Activated CD4-positive, alpha-beta T cell treated with anti-CD3 and anti-CD28 coated beads, Interleukin-2, amount 50 U/mL, for 24 hours (primary cell): ENCODE results near the gene PRDX5.

Experiments
- DNase-seq, 2 donors: peaks; one replicate each; pipeline ENCODE4 v3.0.0-alpha.2; 2020; ENCODE audit warnings: low read depth in 1 of 2, low spot score in 1 of 2

PRDX5 gene

DNA sequence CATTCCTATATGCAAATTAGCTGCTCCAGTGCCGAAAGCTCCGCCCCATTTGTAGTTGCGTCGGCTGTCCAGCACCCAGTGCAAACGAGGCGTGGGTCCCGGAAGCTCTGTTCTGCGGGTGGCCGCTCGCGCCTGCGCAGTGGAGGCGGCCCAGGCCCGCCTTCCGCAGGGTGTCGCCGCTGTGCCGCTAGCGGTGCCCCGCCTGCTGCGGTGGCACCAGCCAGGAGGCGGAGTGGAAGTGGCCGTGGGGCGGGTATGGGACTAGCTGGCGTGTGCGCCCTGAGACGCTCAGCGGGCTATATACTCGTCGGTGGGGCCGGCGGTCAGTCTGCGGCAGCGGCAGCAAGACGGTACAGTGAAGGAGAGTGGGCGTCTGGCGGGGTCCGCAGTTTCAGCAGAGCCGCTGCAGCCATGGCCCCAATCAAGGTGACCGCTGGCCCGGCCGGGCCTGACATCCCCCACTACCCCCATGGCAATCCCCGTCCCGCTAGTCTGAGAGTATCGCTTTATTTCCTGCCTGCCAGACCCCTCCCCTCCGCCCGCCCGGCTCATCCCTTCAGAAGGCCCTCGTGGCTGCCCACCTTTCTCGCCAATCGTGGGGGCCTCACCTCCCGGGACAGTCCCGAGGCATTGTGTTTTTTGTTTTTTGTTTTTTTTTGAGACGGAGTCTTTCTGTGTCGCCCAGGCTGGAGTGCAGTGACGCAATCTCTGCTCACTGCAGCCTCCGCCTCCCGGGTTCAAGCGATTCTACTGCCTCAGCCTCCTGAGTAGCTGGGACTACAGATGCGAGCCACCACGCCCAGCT lies at the start of gene PRDX5:
Gene PRDX5, plus strand, starts transcription at position 161 of the 805 bp plus-strand sequence. Its CDS starts 95 bp downstream, at position 256.
- DNase-seq: peak; percentile 91

DNA sequence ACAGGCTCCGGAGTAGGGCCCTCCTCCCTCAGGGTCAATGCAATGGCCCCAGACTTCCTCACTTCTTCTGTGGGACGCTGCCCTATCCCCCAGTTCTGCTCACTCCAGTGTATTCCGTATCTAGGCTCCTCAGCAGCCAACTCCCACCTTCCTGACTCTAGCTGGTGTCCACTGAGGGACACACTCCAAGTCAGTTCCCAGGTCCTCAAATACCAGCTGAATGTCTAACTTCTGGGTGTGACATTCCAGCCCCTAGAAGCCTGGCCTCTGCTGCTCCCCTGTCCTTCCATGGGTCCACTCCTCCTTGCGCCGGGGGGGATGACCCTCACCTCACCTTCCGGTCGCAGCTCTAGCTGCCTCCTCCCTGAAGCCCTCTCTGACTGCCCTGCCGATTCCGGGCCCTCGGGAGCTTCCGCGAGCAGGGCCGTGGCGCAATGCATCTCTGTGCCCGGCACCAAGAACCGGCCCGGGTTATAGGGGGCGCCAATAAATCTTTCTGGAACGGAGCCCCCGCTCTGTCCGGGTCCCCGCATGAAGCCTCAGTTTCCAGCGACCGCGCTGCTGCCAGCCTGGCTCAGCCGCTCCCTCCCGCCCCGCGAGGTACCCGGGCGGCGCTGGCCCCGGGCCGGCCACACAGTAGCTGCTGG lies 48.9 kb upstream of the PRDX5 start:
- DNase-seq: peak in 1 of 2 donors; percentile 35

DNA sequence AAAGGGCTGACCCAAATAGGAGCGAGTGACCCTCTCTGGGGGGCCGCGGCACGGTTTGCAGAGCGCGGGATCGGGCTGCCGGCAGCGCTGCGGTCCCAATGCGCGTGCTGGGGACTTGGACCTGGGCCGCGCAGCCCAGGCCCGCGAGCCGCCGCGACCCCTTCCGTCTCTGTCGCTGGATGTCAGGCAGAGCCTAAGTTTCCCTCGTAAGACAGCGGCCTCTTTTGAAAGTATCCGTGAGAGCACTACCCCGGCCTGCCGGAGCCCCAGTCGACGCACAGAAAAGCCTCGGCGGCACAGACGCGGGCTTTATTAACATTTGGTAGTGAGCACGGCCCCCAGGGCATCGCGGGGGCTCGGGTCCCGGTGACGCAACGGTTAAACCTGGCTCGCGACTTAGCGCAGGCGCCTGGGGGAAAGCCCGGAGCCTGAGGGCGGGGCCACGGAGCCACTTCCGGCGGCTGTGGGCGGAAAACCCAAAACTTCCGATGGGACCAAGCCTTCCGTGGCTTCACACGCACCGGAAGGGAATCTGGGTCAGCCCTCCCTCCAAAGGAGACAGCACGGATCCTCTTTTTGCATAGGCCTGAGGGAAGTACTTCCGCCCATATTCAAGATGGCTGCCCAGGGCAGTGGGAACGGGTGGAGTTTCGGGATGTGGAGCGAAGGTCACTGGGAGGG lies 48.2 kb upstream of the PRDX5 start:
- peak; percentile 97 to 99 for DNase-seq

DNA sequence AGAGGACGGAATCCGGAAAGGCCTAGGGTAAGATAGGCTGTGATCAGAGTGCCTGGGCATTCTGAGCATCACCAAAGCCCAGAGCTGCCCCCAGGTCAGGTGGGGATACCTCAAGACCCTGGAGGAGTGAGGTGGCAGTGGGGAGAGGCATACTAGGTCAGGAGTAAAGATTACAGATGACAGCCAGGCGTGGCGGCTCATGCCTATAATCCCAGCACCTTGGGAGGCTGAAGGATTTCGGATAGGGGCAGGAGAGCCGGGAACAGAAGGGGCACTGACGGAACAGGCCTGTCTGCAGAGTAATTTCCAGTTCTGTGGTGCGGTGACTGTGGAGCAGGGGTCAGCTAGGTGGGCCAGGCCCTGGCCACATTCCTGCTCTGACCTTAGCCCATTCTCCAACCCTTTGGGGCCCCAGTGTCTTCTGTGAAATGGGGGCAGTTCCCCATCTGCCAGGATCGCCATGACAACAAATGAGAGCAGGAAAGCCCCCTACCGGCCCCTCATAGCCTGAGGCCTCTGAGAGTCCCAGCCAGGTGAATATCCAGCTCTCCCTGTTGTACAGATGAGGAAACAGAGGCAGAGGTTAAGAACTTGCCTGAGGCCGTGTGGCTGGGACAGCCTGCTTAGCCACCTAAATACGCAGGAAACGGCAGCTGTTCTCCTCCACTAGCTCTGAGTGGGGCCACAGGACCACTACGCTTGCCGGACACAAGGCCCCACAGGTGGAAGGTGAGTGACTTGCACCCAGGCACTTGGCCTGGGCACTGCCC lies 42.7 kb upstream of the PRDX5 start:
- DNase-seq: no peak

DNA sequence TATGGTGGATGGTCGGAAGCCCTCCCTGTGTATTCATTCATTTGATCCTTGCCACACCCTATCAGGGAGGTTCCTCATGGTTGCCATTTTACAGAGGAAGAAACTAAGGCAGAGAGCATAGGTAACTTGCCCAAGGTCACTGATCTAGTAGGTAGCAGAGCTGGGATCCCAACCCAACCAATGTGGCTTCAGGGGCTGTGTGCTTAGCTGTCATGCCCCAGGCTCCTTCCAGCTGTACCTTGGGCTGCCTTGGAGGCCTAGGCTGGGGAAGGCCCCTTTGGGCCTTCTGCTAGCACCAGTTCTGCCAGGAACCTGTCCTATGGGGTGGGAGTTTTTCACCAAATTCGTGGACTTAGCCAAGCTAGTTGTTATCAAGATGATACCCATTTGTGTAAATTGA lies 42.1 kb upstream of the PRDX5 start:
- DNase-seq: no peak

DNA sequence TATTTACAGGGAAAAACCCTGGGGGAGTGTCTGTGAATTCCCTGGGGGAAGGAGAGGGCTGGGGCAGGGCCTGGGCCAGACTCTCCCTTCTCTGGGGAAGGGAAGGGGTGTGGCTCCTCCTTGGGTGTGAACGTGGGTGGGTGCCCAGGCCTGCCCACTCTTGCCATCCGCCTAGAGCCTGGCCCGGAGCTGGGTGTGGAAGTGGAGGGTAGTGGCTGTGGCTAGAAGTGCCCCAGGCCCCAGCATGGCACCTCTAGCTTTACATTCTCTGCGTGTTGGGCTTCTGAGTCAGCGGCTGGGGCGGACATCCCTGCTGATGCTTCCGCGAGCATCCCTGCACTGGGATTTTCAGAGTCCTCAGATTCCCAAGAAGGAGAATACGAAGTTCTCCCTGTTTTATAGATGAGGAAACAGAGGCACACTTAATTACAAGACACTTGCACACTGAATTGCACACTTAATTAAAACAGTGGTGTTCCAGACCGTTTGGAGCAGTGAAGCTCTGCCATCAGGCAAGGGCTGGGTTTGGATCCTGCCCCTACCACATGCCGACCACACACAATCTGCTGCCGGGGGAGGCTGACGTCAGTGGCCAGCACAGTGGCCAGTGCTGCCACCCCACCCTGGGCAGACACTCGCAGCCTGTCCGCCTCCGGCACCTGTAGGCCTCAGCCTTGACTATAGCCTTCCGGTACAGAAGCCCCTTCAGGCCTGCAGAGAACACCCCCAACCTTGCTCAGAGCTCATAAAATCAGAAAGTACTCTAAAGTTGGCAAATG lies 41.1 kb upstream of the PRDX5 start:
- DNase-seq: no peak

DNA sequence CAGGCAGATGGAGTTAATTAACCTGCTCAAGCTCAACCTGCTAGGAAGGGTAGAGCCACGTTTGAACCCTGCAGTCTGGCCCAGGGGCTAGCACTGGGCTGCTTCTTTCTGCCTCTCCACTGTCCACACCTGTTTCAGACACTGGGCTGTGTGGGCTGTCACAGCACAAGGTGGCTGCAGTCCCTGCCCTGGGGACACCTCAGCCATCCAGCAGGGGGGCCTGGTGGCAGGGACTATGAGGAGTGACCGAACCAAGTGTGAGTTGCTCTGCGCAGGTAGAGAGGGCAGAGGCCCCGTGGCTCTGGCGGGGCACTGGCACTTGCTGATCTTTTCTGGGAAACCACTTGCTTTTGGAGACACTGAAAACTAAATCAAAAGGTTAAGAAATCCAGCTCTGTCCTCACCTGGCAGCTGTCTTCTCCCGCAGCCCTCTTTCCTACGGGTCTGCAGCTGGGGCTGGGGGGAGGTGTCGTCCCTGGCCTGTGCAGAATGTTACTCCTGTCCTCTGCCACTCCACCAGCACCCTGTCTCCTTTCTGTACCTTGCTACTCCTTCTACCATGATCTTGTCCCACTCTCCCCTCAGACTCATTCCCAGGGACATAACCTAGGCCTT lies 39.2 kb upstream of the PRDX5 start:
- no peak for DNase-seq

DNA sequence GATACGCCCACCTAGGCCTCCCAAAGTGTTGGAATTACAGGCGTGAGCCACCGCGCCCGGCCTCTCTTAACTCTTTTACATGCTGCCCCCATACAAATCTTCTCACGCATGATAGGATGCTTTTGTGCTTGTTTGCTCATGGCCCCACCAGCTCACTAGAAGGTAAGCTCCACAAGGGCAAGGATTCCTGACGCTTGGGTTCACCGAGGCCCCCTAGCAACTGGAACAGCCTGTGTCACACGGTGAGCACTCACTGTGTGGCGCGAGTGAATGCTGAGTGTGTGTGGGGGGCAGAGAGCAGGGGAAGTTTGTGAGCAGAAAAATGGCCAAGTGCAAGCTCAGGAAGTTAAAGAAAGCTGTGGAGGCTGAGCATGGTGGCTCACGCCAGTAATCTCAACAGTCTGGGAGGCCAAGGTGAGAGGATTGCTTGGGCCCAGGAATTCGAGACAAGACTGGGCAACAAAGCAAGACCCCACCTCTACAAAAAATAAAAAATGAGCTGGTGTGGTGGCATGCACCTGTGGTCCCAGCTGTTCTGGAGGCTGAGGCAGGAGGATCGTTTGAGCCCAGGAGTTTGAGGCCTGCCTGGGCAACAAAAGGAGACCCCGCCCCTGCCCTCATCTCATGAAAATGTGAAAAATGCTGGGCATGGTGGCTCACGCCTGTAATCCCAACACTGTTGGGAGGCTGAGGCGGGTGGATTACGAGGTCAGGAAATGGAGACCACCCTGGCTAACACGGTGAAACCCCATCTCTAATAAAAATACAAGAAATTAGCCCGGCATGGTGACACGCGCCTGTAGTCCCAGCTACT lies 35.8 kb upstream of the PRDX5 start:
- no peak for DNase-seq

DNA sequence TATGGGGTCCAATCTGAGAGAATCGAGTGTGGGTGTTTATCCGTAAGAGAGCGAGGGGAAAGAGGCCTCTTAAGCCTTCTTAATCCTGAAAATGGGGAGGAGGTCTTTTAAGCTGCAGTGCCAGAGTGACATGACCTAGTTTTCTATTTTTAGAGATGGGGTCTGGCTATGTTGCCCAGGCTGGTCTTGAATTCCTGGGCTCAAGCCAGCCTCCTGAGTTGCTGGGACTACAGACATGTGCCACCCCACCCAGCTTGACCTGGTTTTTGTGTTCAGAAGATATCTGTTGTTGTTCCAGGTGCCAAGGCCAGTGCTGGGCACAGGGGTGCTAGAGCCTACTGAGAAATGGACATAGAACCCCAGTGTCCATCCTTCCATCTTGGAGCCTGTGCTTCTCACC lies 34.8 kb upstream of the PRDX5 start:
- DNase-seq: no peak

DNA sequence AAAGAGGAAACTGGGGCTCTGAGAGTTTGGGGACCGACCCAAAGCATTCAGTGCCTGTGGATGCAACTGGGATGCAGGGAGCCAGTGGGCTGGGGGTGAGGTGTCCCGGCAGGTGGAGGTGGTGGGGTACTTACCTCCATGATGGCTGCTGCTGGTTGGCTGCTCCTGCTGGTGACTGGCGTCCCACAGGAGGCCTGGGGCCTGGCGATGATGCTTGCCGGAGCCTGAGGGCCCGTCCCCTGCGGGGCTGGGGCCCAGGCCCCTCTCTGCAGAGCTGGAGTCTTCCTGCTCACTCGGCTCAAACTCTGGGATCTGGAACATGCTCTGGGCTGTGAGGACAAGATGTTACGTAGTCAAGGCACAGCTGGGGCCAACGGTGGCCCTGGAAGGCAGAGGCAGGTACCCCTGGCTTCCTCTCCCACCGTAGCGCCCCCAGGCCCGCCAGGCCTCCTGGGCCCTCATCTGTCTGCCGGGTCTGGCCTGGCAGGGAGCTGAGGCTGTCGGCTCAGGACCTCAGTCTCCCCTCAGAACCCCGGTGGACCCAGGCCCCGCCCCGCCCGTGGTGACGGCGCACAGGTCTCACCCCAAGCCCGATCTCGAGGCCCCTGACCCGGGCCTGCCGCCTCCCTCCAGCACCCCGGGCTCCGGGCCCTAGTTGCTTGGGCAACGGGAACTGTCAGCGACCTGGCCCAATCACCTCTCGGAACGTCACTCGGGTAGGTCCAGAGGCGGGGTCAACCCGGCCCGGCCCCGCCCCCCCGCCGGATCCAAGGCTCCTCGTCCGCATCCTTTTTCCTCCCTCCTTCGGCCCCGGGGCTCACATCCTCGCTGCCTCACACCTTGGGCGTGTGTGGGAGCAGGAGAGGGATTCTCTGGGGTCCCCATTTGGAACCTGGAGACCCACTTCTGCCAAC lies 33.6 kb upstream of the PRDX5 start, which contains the start of gene BAD:
Gene BAD, minus strand, starts transcription at position 618 of the 914 bp plus-strand sequence. Its CDS starts 297 bp downstream, at position 321.
- peak; percentile 81 to 90 for DNase-seq

DNA sequence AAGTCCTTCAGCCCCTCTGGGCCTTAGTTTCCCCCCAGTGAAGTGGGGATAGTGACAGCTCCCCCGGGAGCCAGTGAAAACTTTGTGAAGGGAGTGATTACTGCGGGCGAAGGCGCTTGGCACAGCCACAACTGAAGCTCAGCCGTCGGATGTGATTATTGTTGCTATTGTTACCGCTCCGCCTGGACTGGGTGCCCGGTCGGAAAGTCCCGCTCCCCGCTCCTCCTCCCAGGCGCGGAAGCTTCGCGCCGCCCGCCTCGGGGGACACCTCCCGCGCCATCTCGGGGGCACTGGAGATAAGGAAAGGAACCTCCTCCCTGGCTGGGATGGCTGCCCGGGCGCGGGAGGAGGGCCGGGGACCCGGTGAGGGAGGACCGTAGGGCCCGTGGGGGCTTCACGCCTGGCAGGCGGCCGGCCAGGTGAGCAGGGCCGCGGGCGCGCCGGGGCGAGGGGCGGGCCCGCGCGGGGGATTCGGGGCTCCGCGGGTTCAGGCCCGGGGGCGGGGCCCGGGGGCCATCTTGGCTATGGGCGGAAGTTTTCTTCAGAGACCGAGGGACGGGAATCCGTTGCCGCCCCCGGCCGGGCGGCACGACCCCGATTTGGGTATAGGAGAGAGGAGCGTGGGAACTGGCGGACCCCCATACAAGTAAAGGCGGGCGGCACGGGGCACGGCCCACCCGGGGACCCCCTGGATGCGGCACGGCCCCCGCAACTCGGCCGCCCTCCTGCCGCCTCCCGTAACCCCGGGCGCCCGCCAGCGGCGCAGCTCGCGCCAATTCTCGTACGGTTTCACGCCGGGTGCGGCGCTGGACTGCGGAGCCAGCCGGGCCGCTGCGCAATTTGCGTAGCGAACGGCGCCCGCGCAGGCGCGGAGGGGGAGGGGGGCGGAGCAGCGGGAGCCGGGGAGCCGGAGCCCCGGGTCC lies 32.7 kb upstream of the PRDX5 start, which contains the start of gene GPR137:
Gene GPR137, plus strand, starts transcription at position 887 of the 923 bp plus-strand sequence. CDS start 677 bp downstream, outside the sequence.
- DNase-seq: peak; percentile 80 to 97

DNA sequence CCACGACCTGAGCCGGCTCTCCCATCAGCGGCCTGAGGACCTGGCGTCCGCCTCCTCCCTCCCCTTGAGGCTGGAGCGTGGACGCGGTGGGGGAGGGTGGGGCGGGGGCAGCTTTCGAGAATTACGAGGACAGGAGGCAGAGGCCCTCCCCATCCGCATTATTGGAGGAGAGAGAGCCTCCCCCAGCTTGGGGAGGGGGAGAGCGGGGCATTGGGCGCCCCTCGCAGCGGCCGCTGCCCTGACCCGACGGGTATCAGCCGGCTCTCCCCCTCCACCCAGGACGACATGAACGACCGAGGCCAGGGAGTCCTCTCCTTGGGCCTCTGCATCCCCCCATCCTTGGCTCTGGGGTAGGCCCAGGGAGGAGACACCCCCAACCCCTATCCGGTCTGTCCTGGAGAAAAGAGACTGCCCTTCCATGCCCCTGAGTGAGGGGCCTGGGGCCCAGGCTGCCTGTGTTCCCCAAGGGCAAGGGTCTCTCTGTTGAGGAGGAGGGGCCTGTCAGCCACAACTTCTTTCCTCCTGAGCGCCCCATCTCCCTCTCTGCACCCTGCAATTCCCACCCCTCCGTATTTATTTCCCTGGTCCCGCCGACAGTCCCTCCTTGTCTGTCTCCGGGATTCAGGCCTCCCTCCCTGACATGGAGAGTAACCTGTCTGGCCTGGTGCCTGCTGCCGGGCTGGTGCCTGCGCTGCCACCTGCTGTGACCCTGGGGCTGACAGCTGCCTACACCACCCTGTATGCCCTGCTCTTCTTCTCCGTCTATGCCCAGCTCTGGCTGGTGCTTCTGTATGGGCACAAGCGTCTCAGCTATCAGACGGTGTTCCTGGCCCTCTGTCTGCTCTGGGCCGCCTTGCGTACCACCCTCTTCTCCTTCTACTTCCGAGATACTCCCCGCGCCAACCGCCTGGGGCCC lies 31.8 kb upstream of the PRDX5 start:
- DNase-seq: no peak

DNA sequence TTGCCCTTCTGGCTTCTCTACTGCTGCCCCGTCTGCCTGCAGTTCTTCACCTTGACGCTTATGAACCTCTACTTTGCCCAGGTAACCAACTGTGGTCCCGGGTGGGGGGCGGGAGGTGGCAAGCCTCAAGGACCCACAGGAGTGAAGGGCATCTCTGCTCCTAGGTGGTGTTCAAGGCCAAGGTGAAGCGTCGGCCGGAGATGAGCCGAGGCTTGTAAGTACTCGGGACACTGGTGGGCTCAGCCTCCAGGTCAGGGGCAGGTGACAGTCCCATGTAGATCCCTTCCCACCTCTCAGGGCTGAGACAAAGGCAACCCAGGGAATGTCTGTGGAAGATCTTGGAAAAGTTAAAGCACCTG lies 31.1 kb upstream of the PRDX5 start:
- no peak for DNase-seq

DNA sequence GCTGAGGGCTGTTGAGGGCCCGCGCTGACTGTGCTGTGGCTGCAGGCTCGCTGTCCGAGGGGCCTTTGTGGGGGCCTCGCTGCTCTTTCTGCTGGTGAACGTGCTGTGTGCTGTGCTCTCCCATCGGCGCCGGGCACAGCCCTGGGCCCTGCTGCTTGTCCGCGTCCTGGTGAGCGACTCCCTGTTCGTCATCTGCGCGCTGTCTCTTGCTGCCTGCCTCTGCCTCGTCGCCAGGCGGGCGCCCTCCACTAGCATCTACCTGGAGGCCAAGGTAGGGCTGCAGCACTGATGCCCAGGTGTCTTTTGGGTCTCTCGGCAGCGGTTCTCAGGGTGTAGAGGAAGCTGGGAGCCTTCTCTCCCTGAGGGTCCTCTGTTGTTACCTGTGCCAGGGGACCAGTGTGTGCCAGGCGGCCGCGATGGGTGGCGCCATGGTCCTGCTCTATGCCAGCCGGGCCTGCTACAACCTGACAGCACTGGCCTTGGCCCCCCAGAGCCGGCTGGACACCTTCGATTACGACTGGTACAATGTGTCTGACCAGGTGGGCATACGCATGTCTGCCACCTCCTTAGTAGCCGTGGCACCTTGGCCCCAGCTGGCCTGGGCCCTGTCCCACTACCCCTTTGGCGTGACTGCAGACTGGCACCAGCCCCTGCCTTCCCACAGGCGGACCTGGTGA lies 30.1 kb upstream of the PRDX5 start:
- DNase-seq: no peak

DNA sequence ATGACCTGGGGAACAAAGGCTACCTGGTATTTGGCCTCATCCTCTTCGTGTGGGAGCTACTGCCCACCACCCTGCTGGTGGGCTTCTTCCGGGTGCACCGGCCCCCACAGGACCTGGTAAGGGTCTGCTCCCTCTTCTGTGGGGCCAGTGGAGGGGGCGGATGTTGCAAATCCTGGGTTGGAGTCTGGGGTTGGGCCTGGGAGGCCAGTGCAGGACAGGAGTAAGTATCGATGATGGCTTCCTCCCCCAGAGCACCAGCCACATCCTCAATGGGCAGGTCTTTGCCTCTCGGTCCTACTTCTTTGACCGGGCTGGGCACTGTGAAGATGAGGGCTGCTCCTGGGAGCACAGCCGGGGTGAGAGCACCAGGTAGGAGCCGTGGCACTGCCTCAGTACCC lies 29.6 kb upstream of the PRDX5 start:
- no peak for DNase-seq
